ENCODE measurements around the gene FAM13A. TPM values are rescaled to one million over a fixed set of nuclear protein-coding genes. Genes with fewer than 3 reads are reported as not detected.
"Not testable (repeated sequence)": the region's sequence is repeated elsewhere in the genome, so short reads cannot be mapped to it uniquely, and the experiment has no call there.

FAM13A gene
- total and polyA plus RNA-seq, 2 experiments from 2014 or later, result 23.3 to 43.8 TPM

DNA sequence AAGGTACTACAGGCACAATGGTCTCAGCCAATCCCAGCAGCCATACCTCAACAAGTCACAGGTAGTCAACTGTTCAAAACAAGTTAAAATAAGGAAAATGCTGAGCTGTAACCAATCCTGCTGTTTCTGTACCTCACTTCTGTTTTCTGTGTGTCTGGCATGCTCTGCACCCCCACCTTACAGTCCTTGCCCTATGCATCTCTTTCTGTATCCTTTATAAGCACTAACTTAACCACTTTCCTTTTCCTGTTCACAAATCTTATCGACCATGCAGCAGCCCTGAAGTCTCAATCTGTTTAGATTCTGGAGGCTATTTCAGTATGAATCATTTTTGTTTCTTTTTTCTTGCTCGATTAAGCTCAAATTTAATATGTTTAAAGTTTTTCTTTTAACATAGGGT is 12.5 kb upstream of the FAM13A start:
- H3K27ac ChIP-seq, result no peak overlapping the region
- TF ChIP-seq, protein P1, sequence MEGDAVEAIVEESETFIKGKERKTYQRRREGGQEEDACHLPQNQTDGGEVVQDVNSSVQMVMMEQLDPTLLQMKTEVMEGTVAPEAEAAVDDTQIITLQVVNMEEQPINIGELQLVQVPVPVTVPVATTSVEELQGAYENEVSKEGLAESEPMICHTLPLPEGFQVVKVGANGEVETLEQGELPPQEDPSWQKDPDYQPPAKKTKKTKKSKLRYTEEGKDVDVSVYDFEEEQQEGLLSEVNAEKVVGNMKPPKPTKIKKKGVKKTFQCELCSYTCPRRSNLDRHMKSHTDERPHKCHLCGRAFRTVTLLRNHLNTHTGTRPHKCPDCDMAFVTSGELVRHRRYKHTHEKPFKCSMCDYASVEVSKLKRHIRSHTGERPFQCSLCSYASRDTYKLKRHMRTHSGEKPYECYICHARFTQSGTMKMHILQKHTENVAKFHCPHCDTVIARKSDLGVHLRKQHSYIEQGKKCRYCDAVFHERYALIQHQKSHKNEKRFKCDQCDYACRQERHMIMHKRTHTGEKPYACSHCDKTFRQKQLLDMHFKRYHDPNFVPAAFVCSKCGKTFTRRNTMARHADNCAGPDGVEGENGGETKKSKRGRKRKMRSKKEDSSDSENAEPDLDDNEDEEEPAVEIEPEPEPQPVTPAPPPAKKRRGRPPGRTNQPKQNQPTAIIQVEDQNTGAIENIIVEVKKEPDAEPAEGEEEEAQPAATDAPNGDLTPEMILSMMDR (IDR thresholded peaks at IDR 0.05; ENCODE audit: low read depth, low read length), result no peak
- no peaks in the 10 kb centered on the region for H3K9me3 ChIP-seq (ENCODE audit: low read depth)
- DNase-seq (ENCODE audit: low read depth in 1 of 2, low spot score in 1 of 2), result no peak
- H3K36me3 ChIP-seq, result no peaks in the 10 kb centered on the region
- H3K4me1 ChIP-seq (ENCODE audit: low read depth), result no peaks in the 10 kb centered on the region
- no peak overlapping the region for H3K4me3 ChIP-seq
- H3K27me3 ChIP-seq, result no peaks in the 10 kb centered on the region

DNA sequence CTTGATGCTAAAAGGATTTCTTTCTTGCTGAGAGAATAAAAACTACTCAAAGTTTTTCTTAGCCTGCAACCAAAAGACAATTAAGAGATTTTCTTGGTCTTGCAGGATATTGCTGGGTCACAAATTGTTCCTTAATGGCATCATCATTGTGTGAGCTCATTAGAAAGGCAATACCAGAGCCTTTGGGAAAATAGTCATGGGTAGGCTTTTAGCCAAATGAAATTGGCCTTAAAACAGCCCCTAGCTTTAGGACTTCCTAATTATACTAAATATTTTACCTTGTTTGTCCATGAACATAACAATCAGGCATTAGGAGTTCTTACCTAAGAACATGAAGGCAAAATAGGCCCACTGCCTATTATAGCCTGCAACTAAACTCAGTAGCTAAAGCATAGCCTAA is 10.4 kb upstream of the FAM13A start:
- no peaks in the 10 kb centered on the region for H3K27me3 ChIP-seq
- H3K9me3 ChIP-seq (ENCODE audit: low read depth), result no peaks in the 10 kb centered on the region
- no peak for DNase-seq (ENCODE audit: low read depth in 1 of 2, low spot score in 1 of 2)
- TF ChIP-seq, protein P1 (IDR thresholded peaks at IDR 0.05; ENCODE audit: low read depth, low read length), result no peak
- H3K36me3 ChIP-seq, result no peaks in the 10 kb centered on the region
- no peak overlapping the region for H3K4me3 ChIP-seq
- H3K27ac ChIP-seq, result no peak overlapping the region
- no peaks in the 10 kb centered on the region for H3K4me1 ChIP-seq (ENCODE audit: low read depth)

DNA sequence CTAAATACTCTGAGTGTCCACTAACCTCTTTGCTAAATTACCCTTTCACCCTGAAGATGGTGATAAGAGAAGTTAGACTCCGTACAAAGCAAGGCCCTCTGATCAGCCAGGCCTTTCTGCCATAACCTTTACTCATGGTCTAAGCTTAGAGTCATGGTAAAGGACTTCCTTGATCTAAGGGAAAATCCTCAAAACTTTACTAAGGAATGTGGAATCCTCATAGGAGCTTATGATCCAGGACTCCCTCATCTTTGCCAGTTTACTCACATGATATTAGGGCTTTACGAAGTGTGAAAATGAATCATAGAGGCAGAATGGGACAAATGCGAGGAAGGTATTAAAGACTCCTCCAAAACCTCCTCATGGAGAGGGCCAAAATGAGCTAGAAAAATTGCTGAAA is 7.9 kb upstream of the FAM13A start:
- TF ChIP-seq, protein P1 (IDR thresholded peaks at IDR 0.05; ENCODE audit: low read depth, low read length), result no peak
- Histone ChIP-seq H3K27me3 (no peaks in the 10 kb centered on the region), H3K4me3 (no peak overlapping the region), H3K4me1 (ENCODE audit: low read depth) (no peaks in the 10 kb centered on the region), H3K27ac (no peak overlapping the region), H3K9me3 (ENCODE audit: low read depth) (no peaks in the 10 kb centered on the region), H3K36me3 (no peaks in the 10 kb centered on the region)
- no peak for DNase-seq (ENCODE audit: low read depth in 1 of 2, low spot score in 1 of 2)

DNA sequence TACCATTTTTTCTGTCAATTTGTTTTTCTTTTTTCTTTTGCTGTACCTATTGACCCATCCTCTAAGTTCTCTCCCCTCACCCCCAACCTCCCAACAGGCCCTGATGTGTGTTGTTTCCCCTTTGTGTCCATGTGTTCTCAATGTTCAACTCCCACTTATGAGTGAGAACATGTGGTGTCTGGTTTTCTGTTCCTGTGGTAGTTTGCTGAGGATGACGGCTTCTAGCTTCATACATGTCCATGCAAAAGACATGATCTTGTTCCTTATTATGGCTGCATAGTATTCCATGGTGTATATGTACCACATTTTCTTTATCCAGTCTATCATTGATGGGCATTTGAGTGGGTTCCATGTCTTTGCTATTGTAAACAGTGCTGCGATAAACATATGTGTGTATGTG is 859 bp upstream of the FAM13A start:
- not testable (repeated sequence) for H3K27me3 ChIP-seq; DNase-seq (ENCODE audit: low read depth in 1 of 2, low spot score in 1 of 2); H3K36me3 ChIP-seq; H3K4me3 ChIP-seq; H3K9me3 ChIP-seq (ENCODE audit: low read depth); H3K27ac ChIP-seq
- peaks cover 24% of the 10 kb centered on the region for H3K4me1 ChIP-seq (ENCODE audit: low read depth)

DNA sequence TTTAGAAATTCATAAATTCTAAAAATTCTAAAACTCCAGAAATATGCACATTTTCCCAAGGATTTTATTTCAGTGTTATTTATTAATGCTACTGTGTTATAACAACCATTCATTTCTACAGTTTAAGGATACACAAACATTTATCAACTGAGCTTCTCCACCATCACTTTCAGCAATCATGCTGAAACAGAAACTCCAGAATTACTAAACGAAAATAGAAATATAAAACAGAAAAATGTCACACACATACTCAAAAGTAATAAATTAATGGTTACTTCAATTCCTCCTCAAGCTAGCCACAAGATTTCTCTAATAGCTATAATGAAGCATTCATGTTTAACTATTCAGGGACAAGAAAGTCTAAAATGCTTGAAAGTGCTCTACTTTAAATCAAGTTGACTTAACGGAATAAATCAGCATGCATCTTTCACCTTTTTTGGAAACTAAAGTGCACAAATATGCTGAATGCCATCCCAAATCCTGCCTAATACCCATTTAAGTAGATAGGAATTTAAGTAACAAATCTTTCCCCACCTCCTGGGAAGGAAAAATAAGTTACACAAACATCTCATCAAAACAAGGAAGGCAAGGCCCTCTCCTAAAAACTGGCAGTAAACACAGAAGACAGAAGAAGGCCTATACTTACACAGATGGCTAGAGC is 563 bp downstream of the FAM13A start:
- H3K9me3 ChIP-seq (ENCODE audit: low read depth), result no peaks in the 10 kb centered on the region
- DNase-seq (ENCODE audit: low read depth in 1 of 2, low spot score in 1 of 2), result no peak
- H3K27me3 ChIP-seq, result no peaks in the 10 kb centered on the region
- H3K36me3 ChIP-seq, result no peaks in the 10 kb centered on the region
- H3K27ac ChIP-seq, result peak overlapping the region; percentile 82
- TF ChIP-seq, protein P1 (IDR thresholded peaks at IDR 0.05; ENCODE audit: low read depth, low read length), result no peak
- peaks cover 24% of the 10 kb centered on the region for H3K4me1 ChIP-seq (ENCODE audit: low read depth)
- peak overlapping the region; percentile 67 for H3K4me3 ChIP-seq

DNA sequence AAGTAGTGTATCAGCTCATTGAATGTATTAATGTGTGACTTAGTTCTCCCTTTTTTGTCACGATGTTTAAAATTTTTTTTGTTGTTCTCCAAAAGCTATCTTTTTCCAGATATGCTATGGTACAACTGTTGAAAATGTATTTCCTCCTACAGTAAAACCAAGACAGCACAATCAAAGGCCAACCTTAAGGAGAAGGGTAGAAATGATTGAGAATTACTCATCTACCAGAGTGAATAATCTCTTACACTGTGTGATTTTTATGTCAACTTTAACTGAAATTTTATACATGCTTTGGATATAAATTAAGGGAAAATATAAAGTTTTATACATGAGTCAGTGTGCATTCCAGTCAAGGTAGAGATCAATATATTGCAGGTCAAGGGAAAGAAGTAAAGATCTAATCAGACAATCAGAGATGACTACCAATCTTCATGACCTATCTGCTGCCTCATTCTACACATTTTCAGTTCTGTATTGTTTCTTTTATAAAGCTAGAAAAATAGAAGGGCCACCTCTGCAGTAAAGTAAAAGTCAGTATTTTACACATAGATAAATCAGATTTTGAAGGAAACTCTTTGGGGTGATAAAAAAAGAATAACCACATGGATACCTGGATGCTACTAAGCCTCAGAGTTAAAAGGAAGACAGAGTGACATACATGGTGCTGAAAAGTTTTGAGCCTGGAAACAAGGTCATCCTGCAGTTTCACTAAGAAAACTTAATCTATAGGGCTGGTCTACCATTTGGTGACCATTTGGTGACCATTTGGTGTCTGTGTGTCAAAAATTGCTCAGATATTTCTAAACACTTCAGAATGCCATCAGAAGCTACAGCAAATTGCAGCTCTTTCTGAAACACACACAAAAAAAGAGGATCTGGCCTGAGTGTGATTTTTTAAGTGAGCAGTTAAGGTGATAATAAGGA is 1.6 kb downstream of the FAM13A start:
- H3K4me3 ChIP-seq, result peak overlapping the region; percentile 67
- H3K36me3 ChIP-seq, result no peaks in the 10 kb centered on the region
- peaks cover 24% of the 10 kb centered on the region for H3K4me1 ChIP-seq (ENCODE audit: low read depth)
- peak in 1 of 2 donors; percentile 6 for DNase-seq (ENCODE audit: low read depth in 1 of 2, low spot score in 1 of 2)
- H3K27ac ChIP-seq, result peak overlapping the region; percentile 82
- H3K27me3 ChIP-seq, result no peaks in the 10 kb centered on the region
- TF ChIP-seq, protein P1 (IDR thresholded peaks at IDR 0.05; ENCODE audit: low read depth, low read length), result no peak
- no peaks in the 10 kb centered on the region for H3K9me3 ChIP-seq (ENCODE audit: low read depth)

Measured in cardiac muscle cell (in vitro differentiated cells and primary cell).